AG04450 (cell line): ENCODE data around the gene HNRNPA3. TPM values are rescaled to one million over a fixed set of nuclear protein-coding genes. Genes with fewer than 3 reads are reported as not detected.

Source experiments
- CTCF ChIA-PET: fragments of 300-600, 350-600 bp; formaldehyde crosslinking; extraction: SDS; loops from one replicate; lab custom pipeline; 2022; ENCODE audit warnings: antibody characterized with exemption, inconsistent platforms; lab: Charles Lee
- POLR2A ChIA-PET: fragments of 350-600 bp; formaldehyde crosslinking; extraction: SDS; loops from one replicate; lab custom pipeline; 2021; ENCODE audit warnings: antibody characterized with exemption, inconsistent platforms; lab: Yijun Ruan, JAX
- DNase-seq: peaks from one replicate; pipeline ENCODE4 v3.0.0-alpha.2; 2011; ENCODE audit warnings: low read depth, low spot score
- H3K27ac ChIP-seq: one replicate; pipeline ENCODE4 v1.5.1; 2012; ENCODE audit warnings: low read depth, low read length, control low read depth
- H3K27me3 ChIP-seq: one replicate; pipeline ENCODE4 v1.6.0; 2012; ENCODE audit warnings: low read length; ENCODE audit not compliant: control insufficient read depth, insufficient read depth
- H3K4me3 ChIP-seq: 2 replicates; pipeline ENCODE4 v1.5.1; 2011; ENCODE audit warnings: mild to moderate bottlenecking, low read depth, low read length, control low read depth
- H3K9me3 ChIP-seq: 2 replicates; pipeline ENCODE4 v1.5.1; 2012; ENCODE audit warnings: low read length; ENCODE audit not compliant: control insufficient read depth, insufficient read depth
- polyA plus RNA-seq: library from polyadenylated mRNA; depleted of rRNA; stranded (reverse); fragments of >200 nt; gene quantifications from 2 replicates; pipeline ENCODE4 v1.2.3, GENCODE V29; 2011
- TF ChIP-seq, protein P1 (sequence below): IDR thresholded peaks from 2 replicates; pipeline ENCODE4 v1.5.1; 2011; ENCODE audit warnings: low read depth, low read length, control low read depth, inconsistent platforms

The HNRNPA3 gene
- polyA plus RNA-seq, 1 experiment: 177 TPM

DNA sequence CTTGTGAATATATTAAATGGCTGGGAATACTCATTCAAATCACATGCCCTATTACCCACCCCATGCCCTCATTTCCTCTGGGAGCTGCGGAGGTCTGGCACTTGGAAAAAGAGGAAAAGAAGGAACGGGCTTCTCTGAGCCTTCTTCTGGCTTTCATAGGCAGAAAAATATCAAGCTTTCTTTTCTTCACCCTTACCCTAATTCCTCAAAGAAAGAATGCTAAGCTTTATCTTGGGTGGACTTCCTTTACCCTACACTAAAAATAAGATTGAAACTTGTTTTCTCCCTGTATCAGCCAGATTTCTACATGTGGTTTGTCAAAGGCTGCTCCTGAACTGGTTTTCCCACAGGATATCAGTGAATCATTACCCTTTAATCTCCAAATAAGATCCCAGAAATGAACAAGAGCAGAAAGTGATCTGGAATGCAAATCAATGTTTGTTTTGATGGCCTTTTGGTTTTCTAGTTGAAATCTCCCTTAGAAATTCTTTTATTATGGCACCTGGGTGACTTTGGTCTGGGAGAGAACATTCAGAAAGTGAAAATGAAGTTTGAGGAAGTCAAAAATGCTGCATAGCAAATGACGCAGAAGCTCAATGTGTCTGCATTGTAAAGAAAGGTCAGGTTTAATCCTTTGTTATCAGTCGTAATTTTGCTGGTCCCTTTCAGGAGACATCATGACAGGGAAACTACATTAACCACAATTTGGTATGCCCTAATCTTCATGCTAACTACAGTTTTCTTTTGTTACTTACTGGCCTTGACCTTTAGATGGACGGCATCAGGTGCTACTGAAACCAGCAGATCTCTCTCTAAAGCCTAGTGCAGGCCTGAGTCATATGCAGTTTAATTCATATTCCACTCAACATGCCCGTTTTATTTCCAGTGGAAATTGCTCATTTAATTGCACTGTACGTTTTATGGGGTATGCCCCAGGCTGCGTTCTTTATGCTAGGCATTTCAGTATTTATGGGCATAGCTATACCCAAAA, 46.6 kb upstream of the HNRNPA3 start:
- POLR2A ChIA-PET: interaction anchor here (0.7 to 2.5 kb wide), 3 partner anchors 98 to 167 kb away, joined by 3 to 25 read pairs (median 4); partner anchors contain the start of gene NFE2L2
- Histone ChIP-seq H3K27ac (no peak overlapping the region), H3K4me3 (no peak overlapping the region), H3K9me3 (no peaks in the 10 kb centered on the region; the same call in 1 of the 2 replicates), H3K27me3 (no peaks in the 10 kb centered on the region)
- TF ChIP-seq, protein P1, sequence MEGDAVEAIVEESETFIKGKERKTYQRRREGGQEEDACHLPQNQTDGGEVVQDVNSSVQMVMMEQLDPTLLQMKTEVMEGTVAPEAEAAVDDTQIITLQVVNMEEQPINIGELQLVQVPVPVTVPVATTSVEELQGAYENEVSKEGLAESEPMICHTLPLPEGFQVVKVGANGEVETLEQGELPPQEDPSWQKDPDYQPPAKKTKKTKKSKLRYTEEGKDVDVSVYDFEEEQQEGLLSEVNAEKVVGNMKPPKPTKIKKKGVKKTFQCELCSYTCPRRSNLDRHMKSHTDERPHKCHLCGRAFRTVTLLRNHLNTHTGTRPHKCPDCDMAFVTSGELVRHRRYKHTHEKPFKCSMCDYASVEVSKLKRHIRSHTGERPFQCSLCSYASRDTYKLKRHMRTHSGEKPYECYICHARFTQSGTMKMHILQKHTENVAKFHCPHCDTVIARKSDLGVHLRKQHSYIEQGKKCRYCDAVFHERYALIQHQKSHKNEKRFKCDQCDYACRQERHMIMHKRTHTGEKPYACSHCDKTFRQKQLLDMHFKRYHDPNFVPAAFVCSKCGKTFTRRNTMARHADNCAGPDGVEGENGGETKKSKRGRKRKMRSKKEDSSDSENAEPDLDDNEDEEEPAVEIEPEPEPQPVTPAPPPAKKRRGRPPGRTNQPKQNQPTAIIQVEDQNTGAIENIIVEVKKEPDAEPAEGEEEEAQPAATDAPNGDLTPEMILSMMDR: no peak
- no peak for DNase-seq
- CTCF ChIA-PET: interaction anchor here (1.1 to 7.5 kb wide), 18 partner anchors 8 to 597 kb away, joined by 3 to 178 read pairs (median 16); partner anchors contain the start of gene NFE2L2

DNA sequence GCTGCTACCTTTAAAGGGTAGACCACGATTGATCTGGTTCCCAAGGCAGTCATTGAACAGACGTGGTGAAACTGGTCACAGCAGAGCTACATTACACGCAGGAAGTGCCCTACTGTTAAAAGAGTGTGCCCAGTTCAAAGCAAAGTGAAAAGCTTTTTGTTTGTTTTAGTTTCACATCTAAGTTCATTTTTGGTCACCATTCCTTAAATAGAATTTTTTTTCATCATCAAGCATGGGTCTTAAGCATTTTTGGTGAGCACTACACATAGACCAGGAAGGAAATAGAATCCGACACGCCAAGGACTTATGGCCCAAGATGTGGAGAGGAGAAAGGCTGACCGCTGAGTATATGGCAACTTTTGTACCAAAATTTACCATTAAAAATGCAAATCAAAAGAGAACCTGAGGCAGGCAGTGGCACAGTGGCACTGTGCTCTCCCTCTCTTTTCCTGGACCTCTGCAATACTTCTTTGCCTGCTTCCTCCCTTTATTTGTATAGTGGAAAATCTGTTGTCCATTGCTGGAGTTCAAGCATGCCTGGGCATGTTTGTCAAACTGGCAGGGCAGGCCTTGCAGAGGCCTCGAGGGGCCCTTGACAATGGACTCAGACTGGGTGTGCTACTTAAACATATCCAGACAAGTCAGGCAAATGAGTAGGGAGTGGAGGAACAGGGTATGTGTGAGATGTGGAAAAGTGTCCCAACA, 42.6 kb upstream of the HNRNPA3 start:
- POLR2A ChIA-PET: no interaction called here
- H3K27ac ChIP-seq: no peak overlapping the region
- CTCF ChIA-PET: interaction anchor here (0.5 to 0.7 kb wide), 2 partner anchors 127 to 358 kb away, joined by 3 to 4 read pairs; no protein-coding TSS in a partner anchor

DNA sequence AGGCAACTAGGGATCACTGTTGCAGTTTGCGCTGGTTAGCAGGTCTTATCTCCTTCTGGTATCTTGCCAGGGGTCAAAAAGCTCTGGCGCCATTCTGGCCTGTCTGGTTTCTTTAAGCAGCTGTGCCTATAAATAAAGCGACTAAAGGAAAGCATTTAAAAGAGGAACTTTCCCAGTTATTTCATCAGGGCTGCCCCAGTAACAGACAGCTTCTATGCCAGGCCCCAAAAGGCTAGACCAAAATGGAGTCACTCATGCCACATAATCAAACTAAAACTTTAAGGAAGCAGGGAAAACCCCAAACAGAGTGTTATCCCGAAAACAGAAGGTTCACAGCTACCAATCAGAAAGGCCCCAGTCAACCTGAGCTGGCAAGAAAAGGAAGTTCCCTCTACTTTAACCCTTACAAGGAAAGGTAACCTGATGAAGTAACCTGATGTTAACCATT, 41.2 kb upstream of the HNRNPA3 start:
- TF ChIP-seq, protein P1: no peak
- Histone ChIP-seq H3K4me3 (no peak overlapping the region), H3K27ac (no peak overlapping the region), H3K27me3 (no peaks in the 10 kb centered on the region), H3K9me3 (no peaks in the 10 kb centered on the region; the same call in 1 of the 2 replicates)
- CTCF ChIA-PET: interaction anchor here (1.7 kb wide), 1 partner anchor 10 kb away, joined by 6 read pairs; no protein-coding TSS in a partner anchor
- POLR2A ChIA-PET: no interaction called here
- no peak for DNase-seq

More for the DNA sequence above, 42.6 kb upstream of the HNRNPA3 start:
- no peak overlapping the region for H3K4me3 ChIP-seq
- no peaks in the 10 kb centered on the region; the same call in 1 of the 2 replicates for H3K9me3 ChIP-seq
- DNase-seq: no peak
- TF ChIP-seq, protein P1: no peak
- H3K27me3 ChIP-seq: no peaks in the 10 kb centered on the region

DNA sequence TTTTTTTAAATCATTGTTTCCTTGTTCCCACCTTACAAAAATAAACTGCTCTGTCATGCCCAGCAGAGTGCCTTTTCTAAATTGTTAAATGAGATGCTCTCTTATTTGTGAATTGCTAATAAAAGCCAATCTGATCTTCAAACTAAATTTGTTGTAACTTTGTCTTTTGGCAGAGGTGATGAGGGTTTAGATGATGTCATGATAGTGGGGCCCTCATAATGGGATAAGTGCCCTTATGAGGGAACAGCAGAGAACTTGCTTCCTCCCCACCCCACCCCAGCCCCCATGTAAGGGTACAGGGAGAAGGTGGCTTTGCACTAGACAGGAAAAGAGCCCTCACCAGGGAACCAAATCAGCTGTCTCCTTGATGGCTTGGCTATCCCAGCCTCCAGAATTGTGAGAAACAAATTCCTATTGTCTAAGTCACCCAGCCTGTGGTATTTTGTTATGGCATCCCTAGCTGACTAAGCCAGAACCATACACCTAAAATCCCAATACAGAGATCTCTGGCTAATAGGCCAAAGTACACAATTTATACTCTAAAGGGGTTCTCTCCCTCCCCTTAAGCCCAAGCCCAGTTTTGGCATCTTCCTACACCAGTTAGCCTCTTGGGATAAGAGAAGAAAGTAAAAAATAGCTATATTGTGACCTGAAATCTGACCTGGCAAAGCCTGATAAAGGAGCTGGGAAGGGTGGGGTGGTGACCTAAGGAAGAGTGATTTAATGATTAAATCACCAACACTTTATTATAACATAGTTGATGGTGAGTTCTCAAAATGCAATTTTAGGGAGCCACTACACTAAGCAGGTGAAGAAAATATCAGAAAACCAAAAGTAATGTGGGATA, 40.3 kb upstream of the HNRNPA3 start:
- Histone ChIP-seq H3K27me3 (no peaks in the 10 kb centered on the region), H3K4me3 (no peak overlapping the region), H3K9me3 (no peaks in the 10 kb centered on the region; the same call in 1 of the 2 replicates), H3K27ac (no peak overlapping the region)
- DNase-seq: peak; percentile 33
- TF ChIP-seq, protein P1: no peak
- ChIA-PET CTCF (interaction anchor here (1.7 kb wide), 1 partner anchor 11 kb away, joined by 6 read pairs; no protein-coding TSS in a partner anchor), POLR2A (interaction anchor here (0.6 to 1.2 kb wide), 4 partner anchors 40 to 294 kb away, joined by 4 to 7 read pairs (median 6); partner anchors contain the start of gene HNRNPA3)
